ENCODE measurements around the gene TINAGL1. TPM values are rescaled to one million over a fixed set of nuclear protein-coding genes. Genes with fewer than 3 reads are reported as not detected.
A peak's percentile ranks its signal among the peaks of the same experiment; 100 is the strongest.

Gene TINAGL1
- total and polyA plus RNA-seq, 2 experiments from 2014 or later, result 46.2 to 64.4 TPM

DNA sequence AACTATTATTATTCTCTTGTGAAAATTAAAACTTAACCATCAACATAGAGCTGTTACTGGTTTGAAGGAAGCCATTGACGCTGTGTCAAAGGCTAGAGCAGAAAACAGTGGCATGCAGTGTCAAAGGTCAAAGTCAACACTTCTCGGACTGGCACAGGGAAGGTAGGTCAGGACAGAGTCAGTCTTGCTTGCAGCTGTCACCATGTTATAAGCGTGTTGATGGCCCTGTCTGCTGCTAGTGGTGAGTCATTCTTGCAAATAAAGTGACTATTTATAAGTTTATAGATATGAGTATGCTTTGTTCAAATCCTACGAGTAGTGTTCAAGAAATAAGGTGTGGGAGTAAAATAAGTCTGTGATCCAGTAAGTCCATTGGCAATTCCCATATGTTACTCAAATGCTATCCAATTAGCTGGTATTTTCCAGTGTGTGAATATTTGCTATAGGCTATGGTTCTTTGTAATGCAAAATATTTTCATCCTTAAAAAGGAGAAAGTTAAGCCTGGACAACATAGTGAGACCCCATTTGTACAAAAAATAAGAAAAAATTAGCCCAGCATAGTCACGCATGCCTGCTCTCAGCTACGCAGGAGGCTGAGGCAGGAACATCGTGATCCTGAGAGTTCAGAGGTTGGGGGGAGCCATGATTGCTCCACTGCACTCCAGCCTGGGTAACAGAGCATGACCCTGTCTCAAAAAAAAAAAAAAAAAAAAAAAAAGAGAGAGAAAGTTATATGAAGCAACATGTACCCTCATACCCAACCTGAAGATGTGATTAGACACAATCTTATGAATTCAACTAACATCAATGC lies 26.3 kb upstream of the TINAGL1 start:
- Histone ChIP-seq H3K36me3 (replicated peaks; ENCODE audit: insufficient read depth, low read depth) (no peaks in the 10 kb centered on the region), H3K4me3 (no peak overlapping the region), H3K4me2 (peak overlapping the region; percentile 72), H3K4me1 (ENCODE audit: insufficient read depth) (peaks cover 17% of the 10 kb centered on the region), H4K20me1 (ENCODE audit: insufficient read depth, poor library complexity, severe bottlenecking) (no peaks in the 10 kb centered on the region), H2AFZ (peak overlapping the region; percentile 51), H3K79me2 (no peaks in the 10 kb centered on the region), H3K27ac (peak overlapping the region; percentile 73), H3K27me3 (no peaks in the 10 kb centered on the region), H3K9me2 (replicated peaks; ENCODE audit: insufficient read depth) (no peaks in the 10 kb centered on the region), H3K9me3 (ENCODE audit: low read depth) (no peaks in the 10 kb centered on the region)
- peak; percentile 57 for DNase-seq (ENCODE audit: low spot score)
- TF ChIP-seq EZH2 (IDR thresholded peaks at IDR 0.05; ENCODE audit: borderline replicate concordance), result no peak
- TF ChIP-seq EZH2phosphoT487 (IDR thresholded peaks at IDR 0.05; ENCODE audit: low read depth, severe bottlenecking, unreplicated experiment), result no peak
- TF ChIP-seq, protein P1, sequence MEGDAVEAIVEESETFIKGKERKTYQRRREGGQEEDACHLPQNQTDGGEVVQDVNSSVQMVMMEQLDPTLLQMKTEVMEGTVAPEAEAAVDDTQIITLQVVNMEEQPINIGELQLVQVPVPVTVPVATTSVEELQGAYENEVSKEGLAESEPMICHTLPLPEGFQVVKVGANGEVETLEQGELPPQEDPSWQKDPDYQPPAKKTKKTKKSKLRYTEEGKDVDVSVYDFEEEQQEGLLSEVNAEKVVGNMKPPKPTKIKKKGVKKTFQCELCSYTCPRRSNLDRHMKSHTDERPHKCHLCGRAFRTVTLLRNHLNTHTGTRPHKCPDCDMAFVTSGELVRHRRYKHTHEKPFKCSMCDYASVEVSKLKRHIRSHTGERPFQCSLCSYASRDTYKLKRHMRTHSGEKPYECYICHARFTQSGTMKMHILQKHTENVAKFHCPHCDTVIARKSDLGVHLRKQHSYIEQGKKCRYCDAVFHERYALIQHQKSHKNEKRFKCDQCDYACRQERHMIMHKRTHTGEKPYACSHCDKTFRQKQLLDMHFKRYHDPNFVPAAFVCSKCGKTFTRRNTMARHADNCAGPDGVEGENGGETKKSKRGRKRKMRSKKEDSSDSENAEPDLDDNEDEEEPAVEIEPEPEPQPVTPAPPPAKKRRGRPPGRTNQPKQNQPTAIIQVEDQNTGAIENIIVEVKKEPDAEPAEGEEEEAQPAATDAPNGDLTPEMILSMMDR (IDR thresholded peaks at IDR 0.05; ENCODE audit: poor library complexity), result no peak
- 60% methylated on average over 7 of the region's 7 CpGs for whole genome bisulfite sequencing (ENCODE audit: low lambda C conversion rate, missing lambda C conversion rate)

DNA sequence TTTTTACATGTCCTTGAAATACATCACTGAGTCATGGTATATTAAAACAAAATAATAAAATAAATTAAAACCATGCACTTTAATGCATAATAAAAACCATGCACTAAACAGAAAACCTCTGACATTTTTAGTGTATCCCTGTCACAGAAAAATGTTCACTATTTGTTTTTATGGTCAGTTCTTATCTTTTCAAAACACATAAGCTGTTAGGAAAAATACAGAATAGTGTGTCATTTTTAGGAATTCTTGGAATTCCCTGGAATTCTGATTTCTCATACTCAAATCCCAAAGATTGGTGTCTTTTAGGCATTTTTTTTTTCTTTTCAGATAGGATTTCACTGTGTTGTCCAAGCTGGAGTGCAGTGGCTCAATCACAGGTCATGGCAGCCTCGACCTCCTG lies 25.1 kb upstream of the TINAGL1 start:
- TF ChIP-seq EZH2 (IDR thresholded peaks at IDR 0.05; ENCODE audit: borderline replicate concordance), result no peak
- no peak for TF ChIP-seq EZH2phosphoT487 (IDR thresholded peaks at IDR 0.05; ENCODE audit: low read depth, severe bottlenecking, unreplicated experiment)
- TF ChIP-seq, protein P1 (IDR thresholded peaks at IDR 0.05; ENCODE audit: poor library complexity), result no peak
- no peak overlapping the region for H3K4me2 ChIP-seq
- H3K4me1 ChIP-seq (ENCODE audit: insufficient read depth), result peaks cover 17% of the 10 kb centered on the region
- no peaks in the 10 kb centered on the region for H3K27me3 ChIP-seq
- 91% methylated on average over 1 of the region's 1 CpG for WGBS (ENCODE audit: low lambda C conversion rate, missing lambda C conversion rate)
- no peak for DNase-seq (ENCODE audit: low spot score)
- no peaks in the 10 kb centered on the region for H3K9me3 ChIP-seq (ENCODE audit: low read depth)
- no peaks in the 10 kb centered on the region for H3K9me2 ChIP-seq (replicated peaks; ENCODE audit: insufficient read depth)
- H3K79me2 ChIP-seq, result no peaks in the 10 kb centered on the region
- no peak overlapping the region for H3K4me3 ChIP-seq
- H3K27ac ChIP-seq, result no peak overlapping the region
- no peaks in the 10 kb centered on the region for H4K20me1 ChIP-seq (ENCODE audit: insufficient read depth, poor library complexity, severe bottlenecking)
- no peaks in the 10 kb centered on the region for H3K36me3 ChIP-seq (replicated peaks; ENCODE audit: insufficient read depth, low read depth)
- H2AFZ ChIP-seq, result no peak overlapping the region

GRCh38 chr1:31552489-31552888 lies 23.8 kb upstream of the TINAGL1 start:
- H4K20me1 ChIP-seq (ENCODE audit: insufficient read depth, poor library complexity, severe bottlenecking), result no peaks in the 10 kb centered on the region
- no peak overlapping the region for H2AFZ ChIP-seq
- 98% methylated on average over 7 of the region's 7 CpGs for WGBS (ENCODE audit: low lambda C conversion rate, missing lambda C conversion rate)
- no peak overlapping the region for H3K4me3 ChIP-seq
- no peak overlapping the region for H3K4me2 ChIP-seq
- TF ChIP-seq EZH2 (IDR thresholded peaks at IDR 0.05; ENCODE audit: borderline replicate concordance) (no peak), EZH2phosphoT487 (IDR thresholded peaks at IDR 0.05; ENCODE audit: low read depth, severe bottlenecking, unreplicated experiment) (no peak)
- TF ChIP-seq, protein P1 (IDR thresholded peaks at IDR 0.05; ENCODE audit: poor library complexity), result no peak
- no peak for DNase-seq (ENCODE audit: low spot score)
- H3K27me3 ChIP-seq, result no peaks in the 10 kb centered on the region
- peaks cover 17% of the 10 kb centered on the region for H3K4me1 ChIP-seq (ENCODE audit: insufficient read depth)
- H3K36me3 ChIP-seq (replicated peaks; ENCODE audit: insufficient read depth, low read depth), result no peaks in the 10 kb centered on the region
- no peaks in the 10 kb centered on the region for H3K79me2 ChIP-seq
- no peaks in the 10 kb centered on the region for H3K9me2 ChIP-seq (replicated peaks; ENCODE audit: insufficient read depth)
- H3K27ac ChIP-seq, result no peak overlapping the region
- no peaks in the 10 kb centered on the region for H3K9me3 ChIP-seq (ENCODE audit: low read depth)
